SU-DHL-6 (cell line): ENCODE results near the gene PSME2.

Experiments
- H2AFZ ChIP-seq: fragments of 200-600 bp; sonication (generic); 2 replicates; pipeline ENCODE4 v1.6.1; 2014; ENCODE audit warnings: low read depth, mild to moderate bottlenecking, moderate library complexity, mixed read lengths, antibody characterized with exemption, low read length; ENCODE audit not compliant: severe bottlenecking
- H3F3A ChIP-seq: fragments of 200-600 bp; shearing (Covaris generic); 2 replicates; pipeline ENCODE4 v1.6.0; 2016; ENCODE audit warnings: antibody characterized with exemption, mild to moderate bottlenecking; ENCODE audit not compliant: insufficient read depth
- H3K27ac ChIP-seq: fragments of 200-600 bp; sonication (generic); 2 replicates; pipeline ENCODE4 v1.5.1; 2016; ENCODE audit warnings: low read depth, mild to moderate bottlenecking, low read length, moderate library complexity, mixed read lengths
- H3K27me3 ChIP-seq: fragments of 200-600 bp; sonication (generic), shearing (Covaris generic); 2 replicates; pipeline ENCODE4 v1.6.0; 2014; ENCODE audit warnings: mild to moderate bottlenecking, low read length
- H3K36me3 ChIP-seq: fragments of 200-600 bp; sonication (generic); 2 replicates; pipeline ENCODE4 v1.6.1; 2014; ENCODE audit warnings: mild to moderate bottlenecking, low read length, mixed read lengths
- H3K4me2 ChIP-seq: fragments of 300-600, 200-600 bp; shearing (Covaris generic), sonication (generic); 2 replicates; pipeline ENCODE4 v1.6.0; 2014; ENCODE audit warnings: low read length, low read depth, mild to moderate bottlenecking; ENCODE audit not compliant: poor library complexity, severe bottlenecking
- H3K4me3 ChIP-seq: fragments of 200-600 bp; sonication (generic); 2 replicates; pipeline ENCODE4 v1.5.1; 2014; ENCODE audit warnings: antibody characterized with exemption, low read length, mild to moderate bottlenecking, mixed read lengths; ENCODE audit not compliant: insufficient read depth, poor library complexity, severe bottlenecking
- H3K79me2 ChIP-seq: fragments of 200-600 bp; sonication (generic); 2 replicates; pipeline ENCODE4 v1.6.1; 2014; ENCODE audit warnings: mild to moderate bottlenecking, low read length, moderate library complexity; ENCODE audit not compliant: insufficient read depth
- H3K9ac ChIP-seq: fragments of 200-600 bp; sonication (generic); 2 replicates; pipeline ENCODE4 v1.7.0; 2014; ENCODE audit warnings: mild to moderate bottlenecking, low read length
- H3K9me2 ChIP-seq: fragments of 200-600 bp; sonication (generic); replicated peaks from 2 replicates; pipeline ENCODE4 v1.6.1; 2014; ENCODE audit warnings: low read length; ENCODE audit not compliant: insufficient read depth
- H3K9me3 ChIP-seq: fragments of 200-600 bp; sonication (generic); 2 replicates; pipeline ENCODE4 v1.6.1; 2014; ENCODE audit warnings: low read length, mixed read lengths; ENCODE audit not compliant: insufficient read depth
- H4K20me1 ChIP-seq: fragments of 200-600 bp; sonication (generic); 2 replicates; pipeline ENCODE4 v1.6.1; 2014; ENCODE audit warnings: low read depth, mild to moderate bottlenecking, antibody characterized with exemption, low read length, moderate library complexity, mixed read lengths
- CTCF ChIP-seq: fragments of 200-600 bp; sonication (generic); IDR thresholded peaks from one replicate; pipeline ENCODE4 v1.5.1; 2017; ENCODE audit warnings: antibody characterized with exemption, mild to moderate bottlenecking, low read length, moderate library complexity; ENCODE audit not compliant: insufficient read depth, poor library complexity, severe bottlenecking
- EZH2phosphoT487 ChIP-seq: fragments of 200-600 bp; sonication (generic), shearing (Covaris generic); conservative IDR thresholded peaks from 2 replicates; pipeline ENCODE4 v1.6.1; 2018; ENCODE audit warnings: mild to moderate bottlenecking, antibody characterized with exemption, low read length, moderate library complexity, mixed read lengths

PSME2 gene

GRCh38 chr14:24100197-24100981 lies 46.0 kb downstream of the PSME2 start:
- Histone ChIP-seq H3K9me2 (no peaks in the 10 kb centered on the region), H3K4me2 (no peak overlapping the region), H3K9ac (no peak overlapping the region), H3K27me3 (no peaks in the 10 kb centered on the region), H3K79me2 (no peaks in the 10 kb centered on the region), H2AFZ (no peak overlapping the region), H3K36me3 (peaks cover 4% of the 10 kb centered on the region; the same call in 1 of the 2 replicates), H3K9me3 (no peaks in the 10 kb centered on the region), H3K27ac (no peak overlapping the region), H4K20me1 (no peaks in the 10 kb centered on the region), H3K4me3 (no peak overlapping the region), H3F3A (peaks cover 5% of the 10 kb centered on the region; the same call in 1 of the 2 replicates)
- TF ChIP-seq EZH2phosphoT487 (no peak), CTCF (no peak)

GRCh38 chr14:24098927-24099813 lies 47.2 kb downstream of the PSME2 start:
- peaks cover 8% of the 10 kb centered on the region; the same call in 1 of the 2 replicates for H3K79me2 ChIP-seq
- no peak overlapping the region for H3K9ac ChIP-seq
- H3K4me3 ChIP-seq, result no peak overlapping the region
- H3K9me3 ChIP-seq, result no peaks in the 10 kb centered on the region
- no peaks in the 10 kb centered on the region for H3K27me3 ChIP-seq
- TF ChIP-seq CTCF, result no peak
- no peak for TF ChIP-seq EZH2phosphoT487
- no peak overlapping the region for H2AFZ ChIP-seq
- peaks cover 4% of the 10 kb centered on the region; the same call in 1 of the 2 replicates for H3K36me3 ChIP-seq
- H4K20me1 ChIP-seq, result no peaks in the 10 kb centered on the region
- H3K4me2 ChIP-seq, result no peak overlapping the region
- peaks cover 10% of the 10 kb centered on the region for H3F3A ChIP-seq
- no peaks in the 10 kb centered on the region for H3K9me2 ChIP-seq
- no peak overlapping the region for H3K27ac ChIP-seq

- Histone ChIP-seq H3K36me3 (no peaks in the 10 kb centered on the region), H3K27ac (no peak overlapping the region), H3K79me2 (peaks cover 8% of the 10 kb centered on the region; the same call in 1 of the 2 replicates), H3K27me3 (no peaks in the 10 kb centered on the region), H4K20me1 (no peaks in the 10 kb centered on the region), H3K9me3 (no peaks in the 10 kb centered on the region), H3F3A (peaks cover 14% of the 10 kb centered on the region), H2AFZ (no peak overlapping the region), H3K4me2 (no peak overlapping the region), H3K9ac (no peak overlapping the region), H3K4me3 (no peak overlapping the region), H3K9me2 (no peaks in the 10 kb centered on the region)
- TF ChIP-seq CTCF (no peak), EZH2phosphoT487 (no peak)
Observed at GRCh38 chr14:24098229-24098926, 48.0 kb downstream of the PSME2 start.
